H9 (cell line): ENCODE results near the gene AFAP1. TPM values are rescaled to one million over a fixed set of nuclear protein-coding genes. Genes with fewer than 3 reads are reported as not detected.

ENCODE experiments used
- DNase-seq: peaks from one replicate; pipeline ENCODE4 v3.0.0-alpha.2; 2017
- H2AFZ ChIP-seq: one replicate; pipeline ENCODE4 v1.6.1; 2013; ENCODE audit warnings: mild to moderate bottlenecking, low read length, control low read depth, moderate library complexity
- H2AK5ac ChIP-seq: 2 replicates; pipeline ENCODE4 v1.6.1; 2013; ENCODE audit warnings: low read length, control low read depth, mixed read lengths; ENCODE audit not compliant: insufficient read length
- H2BK120ac ChIP-seq: one replicate; pipeline ENCODE4 v1.6.1; 2013; ENCODE audit warnings: low read depth, mild to moderate bottlenecking, low read length, control low read depth, inconsistent platforms; ENCODE audit not compliant: poor library complexity, severe bottlenecking
- H2BK12ac ChIP-seq: 2 replicates; pipeline ENCODE4 v1.6.1; 2013; ENCODE audit warnings: low read length, control low read depth, mixed read lengths, low read depth; ENCODE audit not compliant: insufficient read length
- H2BK15ac ChIP-seq: 2 replicates; pipeline ENCODE4 v1.6.1; 2013; ENCODE audit warnings: low read depth, low read length, control low read depth
- H2BK20ac ChIP-seq: one replicate; pipeline ENCODE4 v1.6.1; 2013; ENCODE audit warnings: low read depth, mild to moderate bottlenecking, low read length, control low read depth, inconsistent platforms; ENCODE audit not compliant: poor library complexity, severe bottlenecking
- H2BK5ac ChIP-seq: 2 replicates; pipeline ENCODE4 v1.6.1; 2013; ENCODE audit warnings: low read length, control low read depth, mixed read lengths; ENCODE audit not compliant: insufficient read length
- H3K14ac ChIP-seq: 2 replicates; pipeline ENCODE4 v1.6.1; 2013; ENCODE audit warnings: low read length, control low read depth; ENCODE audit not compliant: insufficient read depth
- H3K18ac ChIP-seq: 2 replicates; pipeline ENCODE4 v1.6.1; 2013; ENCODE audit warnings: low read depth, mild to moderate bottlenecking, mixed read lengths, low read length, control low read depth; ENCODE audit not compliant: insufficient read length
- H3K23ac ChIP-seq: 2 replicates; pipeline ENCODE4 v1.6.1; 2013; ENCODE audit warnings: low read length, control low read depth, mixed read lengths, low read depth; ENCODE audit not compliant: insufficient read length
- H3K23me2 ChIP-seq: 2 replicates; pipeline ENCODE4 v1.6.1; 2013; ENCODE audit warnings: low read depth, mild to moderate bottlenecking, mixed read lengths, low read length, control low read depth; ENCODE audit not compliant: insufficient read length, poor library complexity, severe bottlenecking
- H3K27ac ChIP-seq: 2 replicates; pipeline ENCODE4 v1.5.1; 2013; ENCODE audit warnings: low read length, control low read depth, mixed read lengths, low read depth; ENCODE audit not compliant: insufficient read length
- H3K27me3 ChIP-seq: 2 replicates; pipeline ENCODE4 v1.6.1; 2013; ENCODE audit warnings: low read length, control low read depth, inconsistent platforms; ENCODE audit not compliant: insufficient read depth
- H3K4ac ChIP-seq: 2 replicates; pipeline ENCODE4 v1.6.1; 2013; ENCODE audit warnings: low read depth, mild to moderate bottlenecking, control low read depth, inconsistent platforms, low read length, moderate library complexity
- H3K4me1 ChIP-seq: 2 replicates; pipeline ENCODE4 v1.6.1; 2013; ENCODE audit warnings: low read length, control low read depth, inconsistent platforms; ENCODE audit not compliant: insufficient read depth
- H3K4me2 ChIP-seq: 2 replicates; pipeline ENCODE4 v1.6.1; 2013; ENCODE audit warnings: low read length, control low read depth, mixed read lengths; ENCODE audit not compliant: insufficient read length, insufficient read depth
- H3K56ac ChIP-seq: 2 replicates; pipeline ENCODE4 v1.6.1; 2013; ENCODE audit warnings: low read depth, mild to moderate bottlenecking, mixed read lengths, low read length, control low read depth; ENCODE audit not compliant: insufficient read length
- H3K79me1 ChIP-seq: 2 replicates; pipeline ENCODE4 v1.6.1; 2013; ENCODE audit warnings: low read depth, mild to moderate bottlenecking, moderate library complexity, low read length, control low read depth, inconsistent platforms; ENCODE audit not compliant: insufficient read depth, poor library complexity, severe bottlenecking
- H3K79me2 ChIP-seq: 2 replicates; pipeline ENCODE4 v1.6.1; 2013; ENCODE audit warnings: low read length, control low read depth, inconsistent platforms; ENCODE audit not compliant: insufficient read depth
- H3K9ac ChIP-seq: 2 replicates; pipeline ENCODE4 v1.6.1; 2013; ENCODE audit warnings: low read length, control low read depth, mixed read lengths; ENCODE audit not compliant: insufficient read length; ENCODE audit errors: extremely low read depth
- H3K9me3 ChIP-seq: one replicate; pipeline ENCODE4 v1.6.1; 2013; ENCODE audit warnings: low read depth, low read length, inconsistent platforms; ENCODE audit not compliant: control insufficient read depth
- H3T11ph ChIP-seq: one replicate; pipeline ENCODE4 v1.6.1; 2013; ENCODE audit warnings: mild to moderate bottlenecking, low read length, control low read depth, inconsistent platforms
- H4K20me1 ChIP-seq: one replicate; pipeline ENCODE4 v1.6.1; 2013; ENCODE audit not compliant: control insufficient read depth, insufficient read length, insufficient read depth
- H4K5ac ChIP-seq: 2 replicates; pipeline ENCODE4 v1.6.1; 2013; ENCODE audit warnings: low read depth, mild to moderate bottlenecking, mixed read lengths, low read length, control low read depth; ENCODE audit not compliant: insufficient read length
- H4K8ac ChIP-seq: replicated peaks from 2 replicates; pipeline ENCODE4 v1.6.1; 2013; ENCODE audit warnings: low read length, control low read depth, mixed read lengths, low read depth; ENCODE audit not compliant: insufficient read length
- H4K91ac ChIP-seq: 2 replicates; pipeline ENCODE4 v1.6.1; 2013; ENCODE audit warnings: low read depth, mild to moderate bottlenecking, moderate library complexity, mixed read lengths, low read length, control low read depth; ENCODE audit not compliant: insufficient read length
- H3K27ac Mint-ChIP-seq, 3 experiments: 2 replicates in 2 of 3; 3 replicates in 1 of 3; pipeline ENCODE4 v1.8.0; 2020 to 2021; ENCODE audit warnings: mixed read lengths in 3 of 3, mild to moderate bottlenecking in 1 of 3, moderate library complexity in 1 of 3
- H3K27me3 Mint-ChIP-seq: 2 replicates; pipeline ENCODE4 v1.8.0; 2021; ENCODE audit warnings: low read depth, mild to moderate bottlenecking, moderate library complexity, mixed read lengths
- H3K36me3 Mint-ChIP-seq, 3 experiments: 2 replicates in 2 of 3; 3 replicates in 1 of 3; pipeline ENCODE4 v1.8.0; 2020 to 2021; ENCODE audit warnings: low read depth in 3 of 3, mixed read lengths in 3 of 3; ENCODE audit not compliant: insufficient read depth in 1 of 3
- H3K4me1 Mint-ChIP-seq, 2 experiments: 2 replicates each; pipeline ENCODE4 v1.8.0; 2020; ENCODE audit warnings: mixed read lengths in 2 of 2
- H3K4me3 Mint-ChIP-seq, 2 experiments: 2 replicates in 1 of 2; 3 replicates in 1 of 2; pipeline ENCODE4 v1.8.0; 2020 to 2021; ENCODE audit warnings: mild to moderate bottlenecking in 2 of 2, mixed read lengths in 2 of 2, moderate library complexity in 1 of 2
- H3K9me3 Mint-ChIP-seq, 2 experiments: 2 replicates in 1 of 2; 3 replicates in 1 of 2; pipeline ENCODE4 v1.8.0; 2020; ENCODE audit warnings: mild to moderate bottlenecking in 2 of 2, mixed read lengths in 2 of 2, moderate library complexity in 1 of 2
- CTCF ChIP-seq: fragments of 200-600 bp; sonication (generic); conservative IDR thresholded peaks from 3 replicates; pipeline ENCODE4 v1.8.0; 2021; ENCODE audit warnings: antibody characterized with exemption, mild to moderate bottlenecking
- WGBS: extraction: QIAGEN DNeasy Blood & Tissue Kit; methylation state at CpG from one replicate; pipeline ENCODE4 v1.1.7; 2013; ENCODE audit warnings: missing lambda C conversion rate, low lambda C conversion rate, mixed read lengths; ENCODE audit not compliant: insufficient read length; ENCODE audit errors: extremely low coverage; 5-methylcytosine and 5-hydroxymethylcytosine counted together
- total RNA-seq: library from RNA; stranded (reverse); gene quantifications from 2 replicates; pipeline ENCODE4 v1.2.1, GENCODE V29; 2021

AFAP1 gene
- total RNA-seq, 1 experiment from 2014 or later, result 6.5 TPM

- H4K8ac ChIP-seq, result no peak overlapping the region
- no peak overlapping the region for H4K5ac ChIP-seq
- no peak overlapping the region for H3K23ac ChIP-seq
- H3K36me3 Mint-ChIP-seq, result peaks cover 11 to 22% (median 15%) of the 10 kb centered on the region in 3 experiments; a peak in 6 of 7 replicates
- no CpG with 5 or more reads among the region's 15 CpGs for WGBS
- no peak overlapping the region for H3K27ac ChIP-seq
- H3K27me3 Mint-ChIP-seq, result no peaks in the 10 kb centered on the region; the same call in 1 of the 2 replicates
- no peaks in the 10 kb centered on the region for H3K79me2 ChIP-seq
- no peak overlapping the region for H3K9ac ChIP-seq
- H3K79me1 ChIP-seq, result no peaks in the 10 kb centered on the region
- H3K14ac ChIP-seq, result no peak overlapping the region; the same call in 1 of the 2 replicates
- no peak overlapping the region for H2BK12ac ChIP-seq
- H3K27ac Mint-ChIP-seq, result peak overlapping the region in 1 of 3 experiments; percentile 58; a peak in 2 of 7 replicates
- no peak overlapping the region for H3T11ph ChIP-seq
- H3K4me3 Mint-ChIP-seq, result no peak overlapping the region
- H3K18ac ChIP-seq, result no peak overlapping the region
- H2BK20ac ChIP-seq, result no peak overlapping the region
- H3K4me1 ChIP-seq, result peaks cover 4% of the 10 kb centered on the region
- no peak overlapping the region for H3K4me2 ChIP-seq
- TF ChIP-seq CTCF, result no peak
- H3K4ac ChIP-seq, result no peak overlapping the region
- H3K27me3 ChIP-seq, result no peaks in the 10 kb centered on the region
- no peaks in the 10 kb centered on the region for H4K20me1 ChIP-seq
- H3K9me3 Mint-ChIP-seq, result no peaks in the 10 kb centered on the region
- H4K91ac ChIP-seq, result no peak overlapping the region
- no peak for DNase-seq
- H3K9me3 ChIP-seq, result no peaks in the 10 kb centered on the region
- no peak overlapping the region for H3K56ac ChIP-seq
- H2AK5ac ChIP-seq, result no peak overlapping the region
- H2AFZ ChIP-seq, result no peak overlapping the region
- no peaks in the 10 kb centered on the region for H3K23me2 ChIP-seq
- no peak overlapping the region for H2BK5ac ChIP-seq
- no peak overlapping the region for H2BK120ac ChIP-seq
- no peak overlapping the region for H2BK15ac ChIP-seq
- peaks cover 40 to 56% of the 10 kb centered on the region in 2 experiments for H3K4me1 Mint-ChIP-seq
Measured at GRCh38 chr4:7804756-7805385, 134.8 kb downstream of the AFAP1 start.
